Measurements from ENCODE around the gene OBSL1. TPM values are rescaled to one million over a fixed set of nuclear protein-coding genes. Genes with fewer than 3 reads are reported as not detected.

Gene OBSL1
- total RNA-seq, 1 experiment from 2014 or later = 76.5 TPM

DNA sequence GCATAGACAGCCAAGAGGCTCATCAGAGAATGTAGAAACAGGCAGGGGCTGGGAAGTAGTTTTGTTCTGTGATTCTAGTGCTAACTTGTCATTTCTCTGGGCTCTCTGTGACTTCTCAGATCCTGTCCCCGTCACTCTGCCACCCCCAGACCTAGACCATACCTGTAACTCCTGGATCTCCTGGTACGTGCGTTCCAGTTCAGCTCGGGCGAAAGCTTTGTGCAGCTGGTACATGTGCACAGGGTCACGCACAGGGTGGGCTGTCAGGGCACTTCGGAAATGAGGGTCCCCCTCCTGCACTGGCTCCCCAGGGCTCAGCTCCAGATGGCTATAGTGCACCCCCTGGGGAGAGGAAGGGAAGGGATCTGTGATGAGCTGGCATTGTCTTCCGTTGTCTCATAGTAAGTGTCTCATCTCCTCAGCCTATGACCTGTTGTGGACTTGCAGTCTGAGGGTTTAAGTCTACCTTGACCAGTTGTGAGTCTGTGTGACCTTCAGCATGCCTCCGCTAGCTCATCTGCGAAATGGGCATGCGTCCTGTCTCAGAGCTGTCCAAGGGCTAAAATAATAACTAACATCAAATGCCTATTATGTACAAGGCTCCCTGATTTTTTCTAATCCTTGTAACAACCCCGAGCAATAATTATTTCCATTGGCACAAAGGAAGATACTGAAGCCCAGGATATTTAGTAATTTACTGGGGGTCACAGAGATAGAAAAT lies 30.4 kb downstream of the OBSL1 start:
- H3K27ac Mint-ChIP-seq (ENCODE audit: unreplicated experiment) = peak overlapping the region; percentile 28
- TF ChIP-seq, protein P1, sequence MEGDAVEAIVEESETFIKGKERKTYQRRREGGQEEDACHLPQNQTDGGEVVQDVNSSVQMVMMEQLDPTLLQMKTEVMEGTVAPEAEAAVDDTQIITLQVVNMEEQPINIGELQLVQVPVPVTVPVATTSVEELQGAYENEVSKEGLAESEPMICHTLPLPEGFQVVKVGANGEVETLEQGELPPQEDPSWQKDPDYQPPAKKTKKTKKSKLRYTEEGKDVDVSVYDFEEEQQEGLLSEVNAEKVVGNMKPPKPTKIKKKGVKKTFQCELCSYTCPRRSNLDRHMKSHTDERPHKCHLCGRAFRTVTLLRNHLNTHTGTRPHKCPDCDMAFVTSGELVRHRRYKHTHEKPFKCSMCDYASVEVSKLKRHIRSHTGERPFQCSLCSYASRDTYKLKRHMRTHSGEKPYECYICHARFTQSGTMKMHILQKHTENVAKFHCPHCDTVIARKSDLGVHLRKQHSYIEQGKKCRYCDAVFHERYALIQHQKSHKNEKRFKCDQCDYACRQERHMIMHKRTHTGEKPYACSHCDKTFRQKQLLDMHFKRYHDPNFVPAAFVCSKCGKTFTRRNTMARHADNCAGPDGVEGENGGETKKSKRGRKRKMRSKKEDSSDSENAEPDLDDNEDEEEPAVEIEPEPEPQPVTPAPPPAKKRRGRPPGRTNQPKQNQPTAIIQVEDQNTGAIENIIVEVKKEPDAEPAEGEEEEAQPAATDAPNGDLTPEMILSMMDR (IDR thresholded peaks at IDR 0.05; ENCODE audit: unreplicated experiment) = no peak
- no peak for DNase-seq
- H3K9me3 Mint-ChIP-seq (ENCODE audit: low read depth, unreplicated experiment) = no peaks in the 10 kb centered on the region
- peaks cover 71% of the 10 kb centered on the region for H3K36me3 Mint-ChIP-seq (ENCODE audit: insufficient read depth, unreplicated experiment)
- H3K4me3 Mint-ChIP-seq (ENCODE audit: low read depth, unreplicated experiment) = peak overlapping the region; percentile 91
- CTCF ChIA-PET = interaction anchor here (0.6 to 1.1 kb wide), 4 partner anchors 9 to 247 kb away, joined by 3 to 5 read pairs (median 4); partner anchors contain the start of gene OBSL1
- BruUV-seq (replicated peaks) = no TSS peak
- peaks cover 18% of the 10 kb centered on the region for H3K27me3 Mint-ChIP-seq (ENCODE audit: unreplicated experiment)
- intact Hi-C loops (cut with micrococcal nuclease; ENCODE audit: unreplicated experiment) = loop anchor here (1.0 to 5.0 kb wide), 2 partner anchors 101 to 148 kb away; no protein-coding TSS in a partner anchor
- peaks cover 38% of the 10 kb centered on the region for H3K4me1 Mint-ChIP-seq (ENCODE audit: low read depth, unreplicated experiment)

DNA sequence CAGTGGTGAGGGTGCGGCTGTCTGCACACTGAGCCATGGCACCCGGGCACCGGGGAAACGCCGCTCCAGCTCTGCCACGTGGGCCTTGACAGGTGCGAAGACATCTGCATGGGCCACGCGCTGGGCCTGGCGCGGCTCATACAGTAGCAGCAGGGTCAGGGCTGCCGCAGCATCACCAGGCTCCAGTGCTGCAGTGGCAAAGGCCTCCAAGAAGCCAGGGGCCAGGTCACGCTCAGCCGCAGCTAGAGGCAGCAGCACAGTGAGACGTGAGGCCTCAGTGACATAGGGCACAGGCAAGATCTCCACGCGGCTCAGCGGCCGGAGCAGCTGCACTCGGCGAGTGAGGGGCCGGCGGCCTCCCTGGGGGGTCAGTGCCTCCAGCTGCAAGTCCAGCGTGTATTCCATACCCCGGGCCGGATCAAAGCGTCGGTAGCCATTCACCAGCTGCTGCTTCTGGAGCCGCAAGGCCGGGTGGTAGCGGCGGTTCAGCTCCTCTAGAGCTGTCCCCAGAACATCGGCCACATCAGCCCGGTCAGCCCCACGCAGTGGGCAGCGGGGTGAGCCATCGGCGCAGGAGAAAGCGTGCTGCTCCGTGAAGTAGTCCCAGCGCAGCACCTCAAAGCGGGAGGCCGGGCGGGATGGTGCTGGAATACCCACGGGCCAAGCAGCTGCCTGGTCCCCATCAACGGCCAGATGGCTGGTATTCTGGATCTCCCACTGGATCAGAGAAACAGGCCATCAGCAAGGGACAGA lies 31.2 kb downstream of the OBSL1 start:
- TF ChIP-seq, protein P1 (IDR thresholded peaks at IDR 0.05; ENCODE audit: unreplicated experiment) = no peak
- intact Hi-C loops (cut with micrococcal nuclease; ENCODE audit: unreplicated experiment) = loop anchor here (5.0 kb wide), 1 partner anchor 102 kb away; no protein-coding TSS in a partner anchor
- CTCF ChIA-PET = interaction anchor here (1.1 to 1.7 kb wide), 2 partner anchors 10 to 149 kb away, joined by 5 read pairs; no protein-coding TSS in a partner anchor
- H3K4me1 Mint-ChIP-seq (ENCODE audit: low read depth, unreplicated experiment) = peaks cover 37% of the 10 kb centered on the region
- H3K27me3 Mint-ChIP-seq (ENCODE audit: unreplicated experiment) = peaks cover 9% of the 10 kb centered on the region
- no peaks in the 10 kb centered on the region for H3K9me3 Mint-ChIP-seq (ENCODE audit: low read depth, unreplicated experiment)
- H3K27ac Mint-ChIP-seq (ENCODE audit: unreplicated experiment) = no peak overlapping the region
- H3K36me3 Mint-ChIP-seq (ENCODE audit: insufficient read depth, unreplicated experiment) = peaks cover 75% of the 10 kb centered on the region
- H3K4me3 Mint-ChIP-seq (ENCODE audit: low read depth, unreplicated experiment) = no peak overlapping the region
- no peak for DNase-seq
- BruUV-seq (replicated peaks) = no TSS peak

DNA sequence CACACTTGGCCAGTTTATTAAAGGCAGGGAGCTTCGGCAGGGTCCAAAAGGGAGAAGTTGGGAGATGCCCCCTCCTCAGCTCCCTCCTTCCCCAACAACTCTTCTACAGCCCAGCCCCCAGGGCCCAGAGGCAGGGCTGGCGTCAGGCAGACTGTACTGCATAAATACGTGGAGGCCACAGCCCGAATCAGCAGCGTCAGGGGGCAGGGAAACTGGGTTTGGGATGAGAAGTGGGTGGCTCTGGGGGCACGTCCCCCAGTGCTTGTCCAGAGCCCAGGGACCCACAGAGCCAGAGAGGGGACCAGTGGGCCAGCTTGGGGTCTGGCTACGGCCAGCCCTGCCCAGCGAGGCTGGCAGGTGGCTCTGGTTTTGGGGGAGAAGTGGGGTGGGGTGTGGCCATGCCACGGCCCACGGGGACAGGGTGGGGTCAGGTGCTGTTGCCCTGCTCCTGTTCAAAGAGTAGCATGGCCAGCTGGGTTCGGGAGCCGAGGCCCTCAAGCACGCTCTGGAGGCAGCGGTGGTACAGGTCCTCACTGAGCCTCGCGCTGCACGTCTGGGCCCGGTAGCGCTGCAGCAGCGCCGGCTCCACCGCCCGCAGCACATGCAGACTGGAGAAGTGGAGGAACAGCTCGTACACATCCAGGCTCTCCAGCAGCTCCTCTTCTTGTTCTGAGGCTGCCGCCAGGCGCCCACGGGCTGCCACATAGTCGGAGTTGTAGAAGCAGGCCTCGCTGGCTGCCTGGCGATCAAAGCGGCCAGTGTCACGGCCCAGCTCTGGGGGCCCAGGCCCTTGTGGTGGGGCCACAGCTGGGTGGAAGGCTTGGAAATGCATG lies 32.2 kb downstream of the OBSL1 start:
- DNase-seq = no peak
- Mint-ChIP-seq H3K27ac (ENCODE audit: unreplicated experiment) (no peak overlapping the region), H3K4me3 (ENCODE audit: low read depth, unreplicated experiment) (no peak overlapping the region), H3K36me3 (ENCODE audit: insufficient read depth, unreplicated experiment) (peaks cover 66% of the 10 kb centered on the region), H3K27me3 (ENCODE audit: unreplicated experiment) (peaks cover under 1% of the 10 kb centered on the region), H3K9me3 (ENCODE audit: low read depth, unreplicated experiment) (no peaks in the 10 kb centered on the region), H3K4me1 (ENCODE audit: low read depth, unreplicated experiment) (peaks cover 27% of the 10 kb centered on the region)
- TF ChIP-seq, protein P1 (IDR thresholded peaks at IDR 0.05; ENCODE audit: unreplicated experiment) = no peak
- CTCF ChIA-PET = interaction anchor here (0.7 to 1.7 kb wide), 2 partner anchors 10 to 17 kb away, joined by 4 to 5 read pairs; no protein-coding TSS in a partner anchor
- BruUV-seq (replicated peaks) = no TSS peak
- intact Hi-C loops (cut with micrococcal nuclease; ENCODE audit: unreplicated experiment) = no loop called here

DNA sequence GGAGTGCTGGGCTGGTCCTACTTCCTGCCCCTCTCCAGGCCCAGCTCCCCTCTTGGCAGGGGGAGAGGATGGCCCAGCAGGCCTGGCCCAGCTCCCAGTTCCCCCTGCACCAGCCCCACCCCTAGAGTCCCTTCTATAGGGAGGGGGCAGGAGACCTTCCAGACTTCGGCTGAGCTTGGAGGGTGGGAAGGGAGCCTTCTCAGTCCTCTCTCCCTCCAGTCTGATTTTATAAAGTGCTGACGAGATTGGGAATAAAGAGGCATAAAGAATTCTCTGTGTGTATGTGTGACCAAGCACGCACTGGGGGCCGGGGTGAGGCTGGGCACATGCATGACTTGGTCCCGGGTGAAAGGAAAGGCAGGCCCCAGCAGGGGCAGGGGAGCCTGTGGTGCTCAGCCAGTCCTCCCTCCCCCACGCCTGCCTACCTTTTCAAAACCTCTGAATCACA lies 32.8 kb downstream of the OBSL1 start:
- TF ChIP-seq, protein P1 (IDR thresholded peaks at IDR 0.05; ENCODE audit: unreplicated experiment) = no peak
- no peak overlapping the region for H3K27ac Mint-ChIP-seq (ENCODE audit: unreplicated experiment)
- peaks cover 27% of the 10 kb centered on the region for H3K4me1 Mint-ChIP-seq (ENCODE audit: low read depth, unreplicated experiment)
- peaks cover 6% of the 10 kb centered on the region for H3K27me3 Mint-ChIP-seq (ENCODE audit: unreplicated experiment)
- DNase-seq = no peak
- CTCF ChIA-PET = interaction anchor here (0.6 to 1.7 kb wide), 3 partner anchors 9 to 565 kb away, joined by 4 to 5 read pairs (median 5); no protein-coding TSS in a partner anchor
- H3K9me3 Mint-ChIP-seq (ENCODE audit: low read depth, unreplicated experiment) = no peaks in the 10 kb centered on the region
- BruUV-seq (replicated peaks) = no TSS peak
- peaks cover 60% of the 10 kb centered on the region for H3K36me3 Mint-ChIP-seq (ENCODE audit: insufficient read depth, unreplicated experiment)
- intact Hi-C loops (cut with micrococcal nuclease; ENCODE audit: unreplicated experiment) = no loop called here
- H3K4me3 Mint-ChIP-seq (ENCODE audit: low read depth, unreplicated experiment) = no peak overlapping the region

Measured in Calu3 (cell line).